ENCODE results near the gene FABP3.
"Not testable (repeated sequence)": the region's sequence is repeated elsewhere in the genome, so short reads cannot be mapped to it uniquely, and the experiment has no call there.

Gene FABP3

DNA sequence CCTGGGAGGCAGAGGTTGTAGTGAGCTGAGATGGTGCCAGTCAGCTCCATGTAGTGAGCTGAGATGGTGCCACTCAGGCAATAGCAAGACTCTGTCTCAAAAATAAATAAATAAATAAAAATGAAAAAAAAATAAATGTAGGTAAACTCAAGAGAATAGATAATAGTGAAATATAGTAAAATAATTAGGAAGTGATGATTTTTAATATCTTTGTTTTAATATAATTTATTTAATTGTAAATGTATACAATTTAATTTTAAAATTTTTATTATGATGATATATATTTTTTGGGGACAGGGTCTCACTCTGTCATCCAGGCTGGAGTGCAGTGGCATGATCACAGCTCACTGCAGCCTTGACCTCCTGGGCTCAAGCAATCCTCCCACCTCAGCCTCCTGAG is 20.6 kb upstream of the FABP3 start:
- H3K4me3 ChIP-seq: no peak overlapping the region
- TF ChIP-seq POLR2AphosphoS5 (IDR thresholded peaks at IDR 0.05; ENCODE audit: borderline replicate concordance, low read depth, low read length): no peak
- TF ChIP-seq FOXP2 (optimal IDR thresholded peaks at IDR 0.05; ENCODE audit: control extremely low read depth, extremely low read length, insufficient read depth): no peak
- TF ChIP-seq EZH2 (IDR thresholded peaks at IDR 0.05): no peak
- no peaks in the 10 kb centered on the region for H3K9me3 ChIP-seq (ENCODE audit: low read depth, low read length)
- H3K9ac ChIP-seq (ENCODE audit: insufficient read length): no peak overlapping the region
- no peak for DNase-seq (ENCODE audit: low read depth, low spot score)
- H3K27ac ChIP-seq: no peak overlapping the region
- H3K36me3 ChIP-seq (ENCODE audit: insufficient read depth, low read length): no peaks in the 10 kb centered on the region

GRCh38 chr1:31390071-31390470 is 17.2 kb upstream of the FABP3 start:
- Histone ChIP-seq H3K9me3 (ENCODE audit: low read depth, low read length) (no peaks in the 10 kb centered on the region), H3K9ac (ENCODE audit: insufficient read length) (no peak overlapping the region), H3K4me3 (no peak overlapping the region), H3K27ac (no peak overlapping the region), H3K36me3 (ENCODE audit: insufficient read depth, low read length) (no peaks in the 10 kb centered on the region)
- TF ChIP-seq POLR2AphosphoS5 (IDR thresholded peaks at IDR 0.05; ENCODE audit: borderline replicate concordance, low read depth, low read length) (no peak), EZH2 (IDR thresholded peaks at IDR 0.05) (no peak), FOXP2 (optimal IDR thresholded peaks at IDR 0.05; ENCODE audit: control extremely low read depth, extremely low read length, insufficient read depth) (no peak)
- no peak for DNase-seq (ENCODE audit: low read depth, low spot score)

DNA sequence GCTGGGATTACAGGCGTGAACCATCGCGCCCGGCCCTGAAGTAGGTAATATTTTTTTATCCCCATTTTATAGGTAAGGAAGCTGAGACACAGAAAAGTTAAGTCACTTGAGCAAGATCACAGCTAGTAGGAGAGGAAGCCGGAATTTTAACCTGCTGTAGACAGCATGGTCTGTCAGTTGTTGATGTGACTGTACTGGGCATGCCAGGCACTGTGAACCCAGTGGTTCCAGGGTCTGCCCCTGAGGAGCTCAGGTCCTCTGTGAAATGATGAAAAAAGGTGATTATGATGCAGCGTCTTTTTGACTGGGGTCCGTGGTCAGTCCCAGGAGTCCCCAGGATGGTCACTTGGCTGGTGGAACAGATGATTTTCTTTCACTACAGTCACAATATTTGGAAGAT is 16.7 kb upstream of the FABP3 start:
- no peaks in the 10 kb centered on the region for H3K9me3 ChIP-seq (ENCODE audit: low read depth, low read length)
- no peak overlapping the region for H3K4me3 ChIP-seq
- no peak overlapping the region for H3K9ac ChIP-seq (ENCODE audit: insufficient read length)
- H3K27ac ChIP-seq: no peak overlapping the region
- DNase-seq (ENCODE audit: low read depth, low spot score): no peak
- TF ChIP-seq FOXP2 (optimal IDR thresholded peaks at IDR 0.05; ENCODE audit: control extremely low read depth, extremely low read length, insufficient read depth): no peak
- H3K36me3 ChIP-seq (ENCODE audit: insufficient read depth, low read length): no peaks in the 10 kb centered on the region

DNA sequence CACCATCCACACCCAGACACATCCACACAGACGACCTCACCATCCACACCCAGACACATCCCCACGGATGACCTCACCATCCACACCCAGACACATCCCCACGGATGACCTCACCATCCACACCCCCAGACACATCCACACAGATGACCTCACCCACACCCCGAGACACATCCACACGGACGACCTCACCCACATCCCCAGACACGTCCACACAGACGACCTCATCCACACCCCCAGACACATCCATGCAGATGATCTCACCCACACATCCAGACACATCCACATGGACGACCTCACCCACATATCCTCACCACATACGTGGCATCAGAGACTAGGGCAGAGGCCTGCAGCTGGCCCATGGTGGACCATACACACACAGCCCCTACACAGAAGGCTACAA is 14.7 kb upstream of the FABP3 start:
- H3K36me3 ChIP-seq (ENCODE audit: insufficient read depth, low read length): no peaks in the 10 kb centered on the region
- H3K27ac ChIP-seq: no peak overlapping the region
- no peak for DNase-seq (ENCODE audit: low read depth, low spot score)
- no peak overlapping the region for H3K9ac ChIP-seq (ENCODE audit: insufficient read length)
- H3K4me3 ChIP-seq: no peak overlapping the region
- no peak for TF ChIP-seq POLR2AphosphoS5 (IDR thresholded peaks at IDR 0.05; ENCODE audit: borderline replicate concordance, low read depth, low read length)
- no peak for TF ChIP-seq EZH2 (IDR thresholded peaks at IDR 0.05)
- TF ChIP-seq FOXP2 (optimal IDR thresholded peaks at IDR 0.05; ENCODE audit: control extremely low read depth, extremely low read length, insufficient read depth): no peak
- no peaks in the 10 kb centered on the region for H3K9me3 ChIP-seq (ENCODE audit: low read depth, low read length)

DNA sequence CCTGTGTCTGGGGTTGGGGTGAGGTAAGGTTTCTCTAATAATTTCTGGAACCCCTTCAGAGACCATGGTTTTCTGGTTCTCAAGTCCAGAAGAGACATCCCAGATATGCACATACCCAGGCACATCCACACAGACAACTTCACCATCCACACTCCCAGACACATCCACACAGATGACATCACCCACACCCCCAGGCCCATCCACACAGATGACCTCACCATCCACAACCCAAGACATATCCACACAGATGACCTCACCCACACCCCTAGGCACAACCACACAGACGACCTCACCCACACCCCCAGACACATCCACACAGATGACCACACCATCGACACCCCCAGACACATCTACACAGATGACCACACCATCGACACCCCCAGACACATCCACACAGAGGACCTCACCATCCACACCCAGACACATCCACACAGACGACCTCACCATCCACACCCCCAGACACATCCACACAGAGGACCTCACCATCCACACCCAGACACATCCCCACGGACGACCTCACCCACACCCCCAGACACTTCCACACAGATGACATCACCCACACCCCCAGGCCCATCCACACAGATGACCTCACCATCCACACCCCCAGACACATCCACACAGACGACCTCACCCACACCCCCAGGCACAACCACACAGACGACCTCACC is 13.8 kb upstream of the FABP3 start:
- not testable (repeated sequence) for H3K36me3 ChIP-seq (ENCODE audit: insufficient read depth, low read length); H3K4me3 ChIP-seq; H3K27ac ChIP-seq; DNase-seq (ENCODE audit: low read depth, low spot score); H3K9ac ChIP-seq (ENCODE audit: insufficient read length); H3K9me3 ChIP-seq (ENCODE audit: low read depth, low read length)

DNA sequence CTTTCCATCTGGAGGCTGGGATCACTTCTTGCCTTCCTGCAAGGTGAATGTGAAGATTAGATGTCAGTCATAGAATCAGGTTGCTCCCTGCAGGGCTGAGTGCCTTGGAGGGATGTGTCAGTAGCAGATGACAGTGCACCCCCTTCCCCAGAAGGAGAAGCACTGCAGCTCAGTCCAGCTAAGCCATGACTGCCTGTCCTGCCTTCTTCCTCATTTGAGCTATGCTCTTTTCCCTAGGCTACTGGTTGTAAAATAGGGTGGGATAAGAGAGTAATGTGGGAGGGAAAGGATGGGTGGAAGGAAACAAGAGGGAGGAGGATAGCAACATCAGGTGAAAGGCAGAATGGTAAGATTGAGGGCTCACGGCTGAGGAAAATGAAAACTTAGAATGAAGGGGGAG is 11.1 kb upstream of the FABP3 start:
- Histone ChIP-seq H3K9ac (ENCODE audit: insufficient read length) (no peak overlapping the region), H3K36me3 (ENCODE audit: insufficient read depth, low read length) (no peaks in the 10 kb centered on the region), H3K4me3 (no peak overlapping the region), H3K27ac (no peak overlapping the region), H3K9me3 (ENCODE audit: low read depth, low read length) (no peaks in the 10 kb centered on the region)
- no peak for DNase-seq (ENCODE audit: low read depth, low spot score)
- TF ChIP-seq POLR2AphosphoS5 (IDR thresholded peaks at IDR 0.05; ENCODE audit: borderline replicate concordance, low read depth, low read length): no peak
- no peak for TF ChIP-seq EZH2 (IDR thresholded peaks at IDR 0.05)
- no peak for TF ChIP-seq FOXP2 (optimal IDR thresholded peaks at IDR 0.05; ENCODE audit: control extremely low read depth, extremely low read length, insufficient read depth)

- no peak overlapping the region for H3K4me3 ChIP-seq
- no peak for DNase-seq (ENCODE audit: low read depth, low spot score)
- no peak overlapping the region for H3K9ac ChIP-seq (ENCODE audit: insufficient read length)
- TF ChIP-seq POLR2AphosphoS5 (IDR thresholded peaks at IDR 0.05; ENCODE audit: borderline replicate concordance, low read depth, low read length) (no peak), EZH2 (IDR thresholded peaks at IDR 0.05) (no peak), FOXP2 (optimal IDR thresholded peaks at IDR 0.05; ENCODE audit: control extremely low read depth, extremely low read length, insufficient read depth) (no peak)
- H3K36me3 ChIP-seq (ENCODE audit: insufficient read depth, low read length): no peaks in the 10 kb centered on the region
- H3K9me3 ChIP-seq (ENCODE audit: low read depth, low read length): no peaks in the 10 kb centered on the region
- H3K27ac ChIP-seq: no peak overlapping the region
These were observed 9.6 kb upstream of the FABP3 start for GRCh38 chr1:31382379-31382989.

DNA sequence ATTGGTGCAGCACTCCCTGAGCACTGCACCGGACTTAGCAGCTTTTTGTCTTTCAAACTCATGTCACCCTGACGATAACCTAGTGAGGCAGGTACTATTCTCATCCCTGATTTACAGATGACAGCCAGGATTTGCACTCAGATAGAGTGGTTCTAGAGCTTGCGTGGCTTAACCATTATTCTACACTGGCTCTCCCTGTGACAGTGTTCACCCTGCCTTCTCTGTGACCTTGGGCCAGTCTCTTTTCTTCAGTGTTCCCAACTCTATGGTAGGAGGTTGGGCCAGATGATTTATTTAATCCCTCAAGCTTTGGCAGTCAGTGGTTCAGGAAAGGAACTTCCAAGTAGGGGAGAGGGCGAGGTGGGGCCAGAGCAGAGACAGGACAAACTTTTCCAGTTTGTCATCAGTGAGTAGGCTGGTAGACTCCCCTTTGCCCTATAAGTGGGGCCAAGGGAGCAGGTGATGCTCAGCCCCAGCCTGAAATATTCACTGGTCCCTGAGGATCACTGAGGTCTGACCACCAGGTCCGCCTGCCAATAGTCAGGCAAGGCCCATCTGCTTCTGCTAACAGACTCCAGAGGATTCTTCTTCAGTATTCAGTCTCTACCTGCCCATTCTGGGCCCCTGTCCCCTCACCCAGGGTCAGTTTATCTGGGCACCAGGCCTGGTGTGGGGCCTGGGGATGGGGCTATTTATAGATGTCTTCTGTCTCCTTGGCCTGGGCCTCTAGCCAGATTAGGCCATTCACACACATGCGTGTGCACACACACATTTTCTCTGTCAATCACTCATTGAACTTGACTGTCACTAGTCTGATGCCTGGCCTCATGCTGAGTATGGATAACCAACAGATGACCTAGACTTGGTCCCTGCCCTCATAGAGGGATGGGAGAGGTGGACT is 8.8 kb upstream of the FABP3 start:
- Histone ChIP-seq H3K27ac (no peak overlapping the region), H3K9ac (ENCODE audit: insufficient read length) (no peak overlapping the region), H3K9me3 (ENCODE audit: low read depth, low read length) (no peaks in the 10 kb centered on the region), H3K4me3 (no peak overlapping the region), H3K36me3 (ENCODE audit: insufficient read depth, low read length) (no peaks in the 10 kb centered on the region)
- no peak for TF ChIP-seq FOXP2 (optimal IDR thresholded peaks at IDR 0.05; ENCODE audit: control extremely low read depth, extremely low read length, insufficient read depth)
- TF ChIP-seq POLR2AphosphoS5 (IDR thresholded peaks at IDR 0.05; ENCODE audit: borderline replicate concordance, low read depth, low read length): no peak
- no peak for TF ChIP-seq EZH2 (IDR thresholded peaks at IDR 0.05)
- no peak for DNase-seq (ENCODE audit: low read depth, low spot score)

Measured in SK-N-MC (cell line).